ENCODE results near the gene MYB. TPM values are rescaled to one million over a fixed set of nuclear protein-coding genes. Genes with fewer than 3 reads are reported as not detected.

Gene MYB
- total and polyA plus RNA-seq, 2 of the 13 experiments (the other 11 are each of a cell fraction or from before 2014, with no cell fraction given): 0.04 to 0.20 TPM

GRCh38 chr6:135182071-135183001 lies 1.2 kb downstream of the MYB start (continued):
- TF ChIP-seq POGK (CRISPR knock-in tag; conservative IDR thresholded peaks at IDR 0.05) (0 out of 2 replicates have a peak, but pooled peaks have one; percentile 42), KDM2A (CRISPR knock-in tag; IDR thresholded peaks at IDR 0.05; ENCODE audit: borderline replicate concordance, low read depth) (peak; percentile 56; the same call in 1 of the 2 replicates), BRD4 (CRISPR knock-in tag; IDR thresholded peaks at IDR 0.05) (0 out of 2 replicates have a peak, but pooled peaks have one; percentile 68), ZNF460 (CRISPR knock-in tag; IDR thresholded peaks at IDR 0.05; ENCODE audit: borderline replicate concordance) (no peak), NFAT5 (CRISPR knock-in tag; IDR thresholded peaks at IDR 0.05) (0 out of 2 replicates have a peak, but pooled peaks have one; percentile 61), NR2C2 (CRISPR knock-in tag; IDR thresholded peaks at IDR 0.05; ENCODE audit: borderline replicate concordance) (0 out of 2 replicates have a peak, but pooled peaks have one; percentile 19), BCLAF1 (IDR thresholded peaks at IDR 0.05) (no peak), MAZ (IDR thresholded peaks at IDR 0.05; ENCODE audit: borderline replicate concordance, low read depth, low read length) (no peak), MAZ (CRISPR knock-in tag; IDR thresholded peaks at IDR 0.05; ENCODE audit: low read depth) (0 out of 2 replicates have a peak, but pooled peaks have one; percentile 14), ZBTB2 (CRISPR knock-in tag; IDR thresholded peaks at IDR 0.05; ENCODE audit: low read depth) (no peak), ADNP (CRISPR knock-in tag; IDR thresholded peaks at IDR 0.05) (no peak), KDM5B (CRISPR knock-in tag; IDR thresholded peaks at IDR 0.05; ENCODE audit: borderline replicate concordance) (peak; percentile 52; the same call in 1 of the 2 replicates), FOXJ3 (CRISPR knock-in tag; IDR thresholded peaks at IDR 0.05; ENCODE audit: borderline replicate concordance) (peak; percentile 16; the same call in 1 of the 2 replicates), ZNF768 (CRISPR knock-in tag; IDR thresholded peaks at IDR 0.05) (peak; percentile 50; the same call in 1 of the 2 replicates)
